Left kidney (tissue), 2 donors: Measurements from ENCODE around the gene VRK2. TPM values are rescaled to one million over a fixed set of nuclear protein-coding genes. Genes with fewer than 3 reads are reported as not detected.
"Not testable (repeated sequence)": the region's sequence is repeated elsewhere in the genome, so short reads cannot be mapped to it uniquely, and the experiment has no call there.

ENCODE experiments used
- DNase-seq: peaks from one replicate; pipeline ENCODE4 v3.0.0-alpha.2; 2013
- polyA plus RNA-seq: library from polyadenylated mRNA; unstranded; fragments of 120-200 nt; gene quantifications from one replicate; pipeline ENCODE4 v1.2.1, GENCODE V29; 2013; ENCODE audit not compliant: insufficient read length

VRK2 gene
- polyA plus RNA-seq, 1 donor, result 28.2 TPM

DNA sequence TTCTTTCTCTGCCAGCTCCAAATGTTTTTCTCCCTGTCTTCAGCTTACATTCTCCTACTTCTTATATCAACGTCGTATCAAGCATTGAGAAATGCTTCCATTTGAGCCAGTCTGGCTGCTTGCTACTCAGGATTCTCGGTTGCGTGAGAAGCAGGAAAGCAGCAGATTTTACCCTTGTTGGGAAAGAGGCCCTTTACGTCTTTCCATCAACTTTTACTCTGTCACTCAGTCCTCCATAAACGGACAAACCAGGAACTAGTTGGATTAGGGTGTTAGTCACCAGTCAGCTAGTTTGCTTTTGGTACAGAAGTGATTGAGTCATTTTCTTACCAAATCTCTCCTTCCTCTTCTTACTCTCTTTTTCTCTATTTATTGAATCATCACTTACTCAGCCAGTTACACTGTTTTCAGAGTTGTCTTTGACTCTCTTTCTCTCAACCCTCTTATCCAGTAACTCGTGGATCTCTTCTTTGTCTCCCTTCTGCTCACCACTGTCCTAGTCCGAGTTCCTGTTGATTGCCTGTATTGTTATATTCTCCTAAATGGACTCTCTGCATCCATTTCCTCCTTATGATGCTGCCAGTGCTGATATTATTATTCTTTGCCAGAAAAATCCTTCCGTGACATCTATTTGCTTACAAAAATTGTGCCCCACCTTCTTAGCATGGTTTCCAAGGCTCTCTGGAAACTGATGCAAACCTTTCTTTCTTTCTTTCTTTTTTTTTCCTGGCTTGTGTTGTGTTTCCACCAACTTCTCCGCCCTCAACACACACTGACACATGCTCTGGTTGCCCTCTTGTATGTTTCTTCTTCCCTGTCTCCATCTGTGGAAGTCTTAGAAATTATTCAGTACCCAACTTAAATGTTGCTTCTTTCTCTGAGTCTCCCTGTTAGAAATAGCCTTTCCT, 61.5 kb downstream of the VRK2 start:
- no peak for DNase-seq

DNA sequence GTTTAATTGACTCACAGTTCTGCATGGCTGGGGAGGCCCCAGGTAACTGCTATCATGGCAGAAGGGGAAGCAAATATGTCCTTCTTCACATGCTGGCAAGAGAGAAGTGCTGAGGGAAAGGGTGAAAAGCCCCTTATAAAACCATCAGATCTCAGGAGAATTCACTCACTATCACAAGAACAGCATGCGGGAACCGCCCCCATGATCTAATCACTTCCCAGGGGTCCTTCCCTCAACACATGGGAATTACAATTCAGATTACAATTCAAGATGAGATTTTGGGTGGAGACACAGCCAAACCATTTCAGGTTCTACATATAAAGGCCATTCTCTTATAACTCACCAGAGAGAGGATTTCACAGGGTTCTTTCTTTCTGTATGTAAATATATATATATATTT, 62.9 kb downstream of the VRK2 start:
- no peak for DNase-seq

DNA sequence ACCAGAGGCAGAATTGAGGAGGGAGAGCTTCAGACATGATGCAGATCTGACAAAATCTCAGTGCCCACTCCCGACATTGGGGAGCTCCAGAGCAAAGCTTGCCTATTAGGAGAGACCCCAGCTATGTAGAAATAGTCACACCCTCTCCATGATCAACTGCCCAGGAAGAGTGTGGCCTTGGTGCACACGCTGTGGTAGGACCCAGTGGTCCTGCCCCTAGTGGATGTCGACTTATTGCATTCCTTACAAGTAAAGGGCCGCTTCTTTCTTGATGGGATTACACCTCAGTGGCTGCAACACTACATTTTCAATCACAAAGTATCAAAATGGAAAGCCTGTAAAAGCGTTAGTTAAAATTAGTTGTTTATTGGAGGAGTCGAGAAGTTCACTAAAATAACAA, 64.2 kb downstream of the VRK2 start:
- no peak for DNase-seq

- DNase-seq, result not testable (repeated sequence)
These were observed 67.0 kb downstream of the VRK2 start for GRCh38 chr2:58113563-58113962.

DNA sequence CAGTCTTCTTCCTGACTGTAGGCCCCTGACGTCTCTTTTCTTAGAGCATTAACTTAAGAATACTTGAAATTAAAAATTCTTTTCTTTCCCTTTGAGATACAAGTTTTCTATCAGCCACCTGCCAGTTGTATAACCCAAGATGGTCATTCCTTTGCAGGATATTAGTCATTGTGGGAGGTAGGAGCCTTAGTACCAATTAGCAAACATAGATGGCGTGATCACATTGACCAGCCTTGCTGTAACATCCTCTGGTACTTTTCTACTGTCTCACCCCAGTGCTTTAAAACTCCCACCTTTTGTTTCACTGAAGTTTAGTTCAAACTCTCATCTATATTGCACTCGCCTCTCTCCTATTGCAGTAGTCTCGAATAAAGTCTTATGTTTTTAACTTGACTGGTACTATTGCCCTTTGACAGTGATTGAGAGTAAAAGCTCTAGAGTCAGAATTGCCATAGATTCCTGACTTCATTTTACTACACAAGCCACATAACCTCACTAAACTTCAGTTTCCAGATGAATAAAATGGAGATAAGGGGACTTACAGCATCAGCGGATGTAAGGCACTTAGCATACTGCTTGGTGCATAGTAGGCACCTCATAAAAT, 74.1 kb downstream of the VRK2 start:
- no peak for DNase-seq

- no peak for DNase-seq
These were observed 75.4 kb downstream of the VRK2 start for GRCh38 chr2:58122040-58122439.

DNA sequence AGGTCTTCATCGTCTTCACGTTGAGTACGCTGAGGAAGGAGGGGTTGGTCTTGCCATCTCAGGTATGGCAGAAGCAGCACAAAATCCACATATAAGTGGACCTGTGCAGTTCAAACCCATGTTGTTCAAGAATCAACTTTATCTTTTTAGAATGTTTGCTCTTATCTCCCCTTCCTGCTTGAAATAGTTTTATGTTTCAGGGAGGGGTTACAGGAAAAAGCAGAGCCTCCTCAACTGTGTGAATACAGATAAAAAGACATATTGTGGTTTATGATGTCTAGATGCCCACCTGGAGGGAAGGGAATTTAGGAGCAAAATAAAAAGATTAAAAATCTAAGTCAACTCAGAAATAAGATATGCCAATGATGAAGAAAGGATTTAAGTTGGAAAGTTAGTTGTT, 75.9 kb downstream of the VRK2 start:
- DNase-seq, result no peak

GRCh38 chr2:58127111-58127510, 80.5 kb downstream of the VRK2 start:
- no peak for DNase-seq

DNA sequence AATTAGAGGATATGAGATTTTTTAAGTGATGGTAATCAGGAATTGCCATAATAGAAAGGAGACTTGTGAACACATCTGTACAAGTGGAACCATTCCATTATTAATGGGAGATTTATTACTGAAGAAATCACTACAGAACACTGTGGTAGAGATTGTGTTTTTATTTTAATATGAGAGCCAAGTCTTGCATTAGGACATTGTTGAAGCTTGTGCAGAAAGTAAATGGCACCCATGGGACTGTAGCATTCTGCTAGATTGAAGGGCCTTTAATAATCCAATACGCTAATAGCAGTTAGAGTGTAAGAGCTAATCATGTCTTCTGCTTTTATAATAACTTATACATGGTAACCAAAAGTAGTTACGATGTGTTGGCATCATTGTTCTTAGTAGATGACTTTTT, 83.6 kb downstream of the VRK2 start:
- no peak for DNase-seq

DNA sequence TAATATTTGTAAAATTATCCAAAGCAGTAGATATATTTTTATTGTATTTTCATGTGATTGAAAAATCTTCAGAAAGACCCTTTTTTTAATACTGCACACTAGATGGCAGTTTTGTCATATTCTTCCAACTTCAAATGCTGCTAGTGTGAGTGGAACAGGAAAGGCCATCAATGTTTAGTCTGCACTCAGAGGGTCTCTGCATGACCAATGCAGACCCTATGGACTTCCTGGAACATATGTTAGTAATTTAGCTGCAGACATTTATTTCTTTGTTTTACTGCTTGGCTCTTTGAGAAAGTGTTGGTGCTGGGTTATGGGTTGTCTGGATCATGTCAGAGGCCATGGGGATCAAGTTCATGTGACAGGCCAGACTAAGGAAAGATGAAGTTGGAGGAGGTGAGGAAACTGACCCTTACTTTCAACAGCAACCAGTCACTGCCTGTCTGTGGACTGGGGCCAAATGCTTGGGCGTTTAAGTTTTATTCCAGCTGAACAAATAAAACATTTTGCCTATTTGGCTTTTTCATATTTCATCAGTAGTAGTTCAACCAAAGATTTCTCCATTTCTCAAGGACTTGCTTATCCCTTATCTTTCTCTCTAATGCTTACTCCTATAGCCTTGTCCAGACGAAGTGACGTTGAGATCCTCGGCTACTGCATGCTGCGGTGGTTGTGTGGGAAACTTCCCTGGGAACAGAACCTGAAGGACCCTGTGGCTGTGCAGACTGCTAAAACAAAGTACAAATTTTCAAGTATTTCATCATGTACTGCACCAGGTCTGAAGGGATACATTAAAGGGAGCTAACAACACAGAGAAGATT, 84.8 kb downstream of the VRK2 start:
- DNase-seq, result peak; percentile 61

DNA sequence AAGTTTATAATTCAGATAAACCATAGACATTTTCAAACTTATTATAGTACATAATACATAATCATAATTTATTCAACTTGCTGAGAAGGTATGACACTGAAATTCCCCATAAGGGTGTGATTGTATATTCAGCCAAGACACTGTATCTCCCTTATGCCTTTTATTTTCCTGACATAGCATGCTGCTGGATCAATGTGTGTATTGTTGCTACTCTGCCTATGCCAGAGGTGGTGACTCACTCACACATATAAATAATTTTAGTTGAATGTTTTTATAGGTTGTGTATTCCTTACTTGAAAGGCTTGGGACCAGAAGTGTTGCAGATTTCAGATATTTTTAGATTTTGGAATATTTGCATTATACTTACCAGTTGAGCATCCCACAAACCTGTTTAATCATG, 86.8 kb downstream of the VRK2 start:
- DNase-seq, result no peak

- DNase-seq, result no peak
These were observed 89.3 kb downstream of the VRK2 start for GRCh38 chr2:58135861-58136260.

DNA sequence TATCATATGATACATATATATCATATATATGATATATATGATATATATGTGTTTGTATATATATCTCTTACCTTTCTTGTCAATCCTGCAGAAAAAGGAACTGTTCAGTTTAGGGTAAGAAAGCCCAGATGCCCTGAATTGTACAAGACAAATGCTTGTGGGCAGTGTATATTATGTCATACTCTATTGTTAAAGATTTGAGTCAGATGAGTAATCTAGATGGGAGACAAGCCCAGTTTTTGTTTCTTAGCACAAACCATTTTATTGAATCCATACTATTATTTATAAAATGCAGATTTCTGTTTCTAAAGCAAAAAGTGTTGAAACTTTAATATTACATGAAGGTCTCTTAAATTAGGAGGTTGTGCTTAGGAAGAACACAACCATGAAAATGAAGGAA, 90.6 kb downstream of the VRK2 start:
- DNase-seq, result no peak

- no peak for DNase-seq
These were observed 91.2 kb downstream of the VRK2 start for GRCh38 chr2:58137856-58138255.

DNA sequence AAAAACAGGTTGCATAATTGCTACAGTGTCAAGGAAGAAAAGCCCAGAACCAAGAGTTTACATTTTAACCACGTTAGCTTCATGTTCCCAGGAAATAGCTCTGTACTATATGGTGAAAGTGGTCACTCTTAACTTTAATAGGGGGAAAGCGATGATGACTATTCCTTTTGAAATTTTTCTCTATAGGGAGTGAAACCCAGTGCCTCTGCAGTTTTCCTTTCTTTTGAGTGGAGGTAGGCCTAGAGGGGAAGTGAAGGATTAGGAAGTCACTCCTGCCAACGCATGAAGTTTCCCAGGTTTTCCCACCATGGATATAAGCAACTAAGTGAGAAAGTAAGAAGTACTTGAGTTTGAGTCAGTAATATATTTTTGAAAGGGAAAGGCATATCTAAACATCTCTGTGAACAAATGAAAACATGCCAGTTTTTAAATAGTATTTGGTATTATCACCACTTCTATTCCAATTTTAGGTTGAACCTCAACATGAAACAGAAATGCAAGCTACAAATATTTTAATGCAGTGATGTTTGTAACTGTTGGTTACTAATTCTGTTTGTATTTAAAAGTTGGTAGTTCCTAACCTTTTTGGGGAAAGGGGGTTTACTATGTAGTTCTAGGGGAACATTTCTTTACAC, 91.9 kb downstream of the VRK2 start:
- no peak for DNase-seq

DNA sequence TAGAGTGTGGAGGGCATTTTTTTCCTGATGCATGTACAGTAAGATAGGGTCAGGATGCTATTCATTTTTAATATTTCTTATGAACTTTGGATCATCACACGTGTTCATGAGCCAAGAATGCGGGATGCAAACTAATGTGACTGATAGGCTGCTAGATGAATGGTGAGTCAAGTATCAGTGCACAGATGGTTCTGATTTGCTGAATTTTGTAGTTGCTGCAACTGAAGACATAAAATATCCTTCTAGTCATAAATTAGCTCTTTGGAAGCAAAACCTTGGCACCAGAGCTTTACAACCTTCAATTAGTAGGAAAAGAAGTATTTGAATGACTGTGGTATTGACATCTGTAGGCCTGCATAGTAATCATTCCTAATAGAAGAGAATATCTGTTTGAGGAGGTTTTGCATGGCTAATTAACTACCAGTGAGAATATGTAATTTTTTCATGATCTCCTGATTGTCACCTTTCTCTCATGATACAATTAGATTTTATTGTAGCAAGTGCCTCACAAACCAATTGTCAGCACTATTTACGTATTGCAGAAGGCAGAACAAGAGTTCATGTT, 94.0 kb downstream of the VRK2 start:
- no peak for DNase-seq

DNA sequence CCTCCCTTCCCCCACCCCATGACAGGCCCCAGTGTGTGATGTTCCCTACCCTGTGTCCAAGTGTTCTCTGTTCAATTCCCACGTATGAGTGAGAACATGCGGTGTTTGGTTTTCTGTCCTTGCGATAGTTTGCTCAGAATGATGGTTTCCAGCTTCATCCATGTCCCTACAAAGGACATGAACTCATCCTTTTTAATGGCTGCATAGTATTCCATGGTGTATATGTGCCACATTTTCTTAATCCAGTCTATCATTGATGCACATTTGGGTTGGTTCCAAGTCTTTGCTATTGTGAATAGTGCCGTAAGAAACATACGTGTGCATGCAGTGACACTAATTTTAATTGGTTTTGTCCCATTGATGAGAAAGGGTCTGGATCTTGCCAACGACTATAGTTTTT, 99.2 kb downstream of the VRK2 start:
- DNase-seq, result not testable (repeated sequence)

DNA sequence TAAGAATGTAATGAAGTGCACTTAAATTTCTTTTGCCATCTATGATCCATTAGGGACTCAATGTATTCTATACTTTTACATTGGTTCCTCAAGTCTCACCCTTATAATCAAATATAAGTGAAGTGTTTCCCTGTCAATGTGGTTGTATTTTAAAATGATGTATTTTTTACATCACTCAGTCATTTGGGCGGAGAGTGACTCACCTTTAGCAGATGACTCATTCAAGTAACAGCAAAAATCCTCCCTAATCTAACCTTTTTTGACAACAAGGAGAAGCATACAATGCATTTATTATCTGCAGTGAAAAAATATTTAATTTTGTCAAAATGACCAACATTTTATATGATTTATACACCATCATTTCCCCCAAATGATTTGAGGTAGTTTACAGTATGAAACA, 100.1 kb downstream of the VRK2 start:
- DNase-seq, result no peak

- no peak for DNase-seq
These were observed 108.7 kb downstream of the VRK2 start for GRCh38 chr2:58155160-58155778.

GRCh38 chr2:58156780-58157179, 110.2 kb downstream of the VRK2 start:
- no peak for DNase-seq

GRCh38 chr2:58157754-58158153, 111.1 kb downstream of the VRK2 start:
- DNase-seq, result no peak

DNA sequence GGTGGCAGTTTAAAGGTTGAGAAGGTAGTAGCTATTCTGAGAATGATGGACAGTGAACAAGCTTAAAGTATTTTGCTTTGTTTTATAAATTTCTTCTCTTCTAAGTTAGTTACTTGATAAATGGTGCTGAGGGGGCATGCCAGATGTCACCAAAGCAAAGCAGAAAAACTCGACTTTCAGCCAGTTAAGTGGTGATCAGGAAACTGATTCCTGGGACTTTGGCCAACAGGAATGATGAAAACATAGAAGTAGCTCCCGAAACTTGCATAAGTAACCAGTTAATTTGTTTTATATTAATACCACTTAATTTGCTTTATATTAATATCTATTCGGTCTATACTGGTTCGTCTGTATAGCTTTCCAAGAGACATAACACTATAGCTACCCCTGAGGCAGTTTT, 111.9 kb downstream of the VRK2 start:
- no peak for DNase-seq
